Small intestine (tissue), 7 donors: Measurements from ENCODE around the gene ARHGAP9. TPM values are rescaled to one million over a fixed set of nuclear protein-coding genes. Genes with fewer than 3 reads are reported as not detected.
"Not testable (repeated sequence)": the region's sequence is repeated elsewhere in the genome, so short reads cannot be mapped to it uniquely, and the experiment has no call there.

Experiments used
- DNase-seq, 2 donors: peaks; one replicate each; pipeline versions ENCODE4 v3.0.0 to v3.0.0-alpha.2; 2013
- FAIRE-seq: peaks from 2 replicates; lab custom pipeline; 2012; peaks lifted over from hg19 to GRCh38; lab: Jason Lieb, UNC
- H3K27ac ChIP-seq, 3 donors: one replicate each; pipeline ENCODE4 v1.5.1; 2013; ENCODE audit warnings: low read length in 2 of 3, mild to moderate bottlenecking in 2 of 3, control low read depth in 1 of 3, inconsistent platforms in 1 of 3, low read depth in 1 of 3, moderate library complexity in 1 of 3
- H3K27me3 ChIP-seq, 3 donors: one replicate each; pipeline ENCODE4 v1.6.1; 2013; ENCODE audit warnings: low read length in 3 of 3, inconsistent platforms in 1 of 3; ENCODE audit not compliant: control insufficient read depth in 3 of 3, insufficient read depth in 3 of 3
- H3K36me3 ChIP-seq, 3 donors: one replicate each; pipeline ENCODE4 v1.6.1; 2013; ENCODE audit warnings: low read length in 3 of 3, inconsistent platforms in 1 of 3, low read depth in 1 of 3, mild to moderate bottlenecking in 1 of 3, moderate library complexity in 1 of 3; ENCODE audit not compliant: control insufficient read depth in 3 of 3, insufficient read depth in 2 of 3
- H3K4me1 ChIP-seq, 3 donors: one replicate each; pipeline ENCODE4 v1.6.1; 2013; ENCODE audit warnings: low read length in 2 of 3, inconsistent platforms in 1 of 3, low read depth in 1 of 3, mild to moderate bottlenecking in 1 of 3, moderate library complexity in 1 of 3; ENCODE audit not compliant: control insufficient read depth in 3 of 3, insufficient read depth in 2 of 3
- H3K4me3 ChIP-seq, 3 donors: one replicate each; pipeline ENCODE4 v1.5.1; 2013; ENCODE audit warnings: low read length in 3 of 3, control low read depth in 1 of 3, inconsistent platforms in 1 of 3, low read depth in 1 of 3, mild to moderate bottlenecking in 1 of 3, moderate library complexity in 1 of 3
- H3K9me3 ChIP-seq, 2 donors: one replicate each; pipeline ENCODE4 v1.6.1; 2013; ENCODE audit warnings: low read depth in 1 of 2, low read length in 1 of 2; ENCODE audit not compliant: control insufficient read depth in 2 of 2, insufficient read depth in 1 of 2
- WGBS, 3 donors: extraction: QIAGEN DNeasy Blood & Tissue Kit; methylation state at CpG; one replicate each; pipeline ENCODE4 v1.1.7; 2013; 5-methylcytosine and 5-hydroxymethylcytosine counted together
- polyA plus RNA-seq, 4 donors: library from polyadenylated mRNA; stranded (reverse) in 3 of 4; unstranded in 1 of 4; fragments of 200-250 nt in 3 of 4; fragments of 120-200 nt in 1 of 4; gene quantifications; one replicate each; pipeline versions ENCODE4 v1.2.1 to v1.2.3, GENCODE V29; 2013
- donor health status: healthy with polysubstance abuse.
- donor health status: control.
- donor health status: control.
- donor health status: Bipolar disorder and iron deficiency.
- donor health status: healthy.

The ARHGAP9 gene
- polyA plus RNA-seq, 4 donors = 4.2 to 39.2 (median 9.1) TPM

DNA sequence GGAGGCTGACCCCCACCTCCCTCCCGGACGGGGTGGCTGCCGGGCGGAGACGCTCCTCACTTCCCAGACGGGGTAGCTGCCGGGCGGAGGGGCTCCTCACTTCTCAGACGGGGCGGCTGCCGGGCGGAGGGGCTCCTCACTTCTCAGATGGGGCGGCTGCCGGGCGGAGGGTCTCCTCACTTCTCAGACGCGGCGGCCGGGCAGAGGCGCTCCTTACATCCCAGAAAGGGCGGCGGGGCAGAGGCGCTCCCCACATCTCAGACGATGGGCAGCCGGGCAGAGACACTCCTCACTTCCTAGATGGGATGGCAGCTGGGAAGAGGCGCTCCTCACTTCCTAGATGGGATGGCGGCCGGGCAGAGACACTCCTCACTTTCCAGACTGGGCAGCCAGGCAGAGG is 28.1 kb upstream of the ARHGAP9 start:
- DNase-seq, H3K27me3 ChIP-seq, H3K4me1 ChIP-seq, FAIRE-seq, H3K4me3 ChIP-seq, H3K27ac ChIP-seq, H3K9me3 ChIP-seq: not testable (repeated sequence)
- H3K36me3 ChIP-seq = peaks cover 11 to 63% (median 22%) of the 10 kb centered on the region in 3 donors
- WGBS, 3 donors = 94 to 100% (median 96%) methylated on average over 4 to 24 of the region's 28 CpGs

- H3K27ac ChIP-seq, FAIRE-seq, H3K27me3 ChIP-seq, H3K4me1 ChIP-seq, DNase-seq, H3K9me3 ChIP-seq, H3K4me3 ChIP-seq: not testable (repeated sequence)
- H3K36me3 ChIP-seq = peaks cover 10 to 64% (median 21%) of the 10 kb centered on the region in 3 donors
- WGBS, 3 donors = 92 to 94% (median 92%) methylated on average over 4 of the region's 4 CpGs
These were observed 26.9 kb upstream of the ARHGAP9 start for GRCh38 chr12:57506541-57506940.

GRCh38 chr12:57502311-57502969 is 22.8 kb upstream of the ARHGAP9 start:
- not testable (repeated sequence) for H3K27ac ChIP-seq, H3K4me1 ChIP-seq, H3K9me3 ChIP-seq, H3K27me3 ChIP-seq, H3K4me3 ChIP-seq, FAIRE-seq, DNase-seq
- 97 to 98% (median 97%) methylated on average over 16 to 22 of the region's 22 CpGs for WGBS, 3 donors
- H3K36me3 ChIP-seq = peaks cover 18 to 66% (median 38%) of the 10 kb centered on the region in 3 donors

GRCh38 chr12:57500213-57500612 is 20.5 kb upstream of the ARHGAP9 start:
- H3K36me3 ChIP-seq = peaks cover 20 to 63% (median 31%) of the 10 kb centered on the region in 3 donors
- no peaks in the 10 kb centered on the region for H3K9me3 ChIP-seq
- 95 to 97% (median 95%) methylated on average over 11 of the region's 11 CpGs for WGBS, 3 donors
- H3K4me1 ChIP-seq = no peaks in the 10 kb centered on the region
- FAIRE-seq (no peak), DNase-seq (no peak)
- H3K27me3 ChIP-seq = no peaks in the 10 kb centered on the region
- no peak overlapping the region for H3K4me3 ChIP-seq
- H3K27ac ChIP-seq = no peak overlapping the region

- no peaks in the 10 kb centered on the region for H3K9me3 ChIP-seq
- FAIRE-seq (no peak), DNase-seq (no peak)
- H3K4me1 ChIP-seq = no peaks in the 10 kb centered on the region
- WGBS, 3 donors = 93 to 100% (median 98%) methylated on average over 4 of the region's 4 CpGs
- H3K27me3 ChIP-seq = no peaks in the 10 kb centered on the region
- no peak overlapping the region for H3K27ac ChIP-seq
- H3K4me3 ChIP-seq = no peak overlapping the region
- H3K36me3 ChIP-seq = peaks cover 17 to 54% (median 19%) of the 10 kb centered on the region in 3 donors
These were observed 18.9 kb upstream of the ARHGAP9 start for GRCh38 chr12:57498571-57498970.

DNA sequence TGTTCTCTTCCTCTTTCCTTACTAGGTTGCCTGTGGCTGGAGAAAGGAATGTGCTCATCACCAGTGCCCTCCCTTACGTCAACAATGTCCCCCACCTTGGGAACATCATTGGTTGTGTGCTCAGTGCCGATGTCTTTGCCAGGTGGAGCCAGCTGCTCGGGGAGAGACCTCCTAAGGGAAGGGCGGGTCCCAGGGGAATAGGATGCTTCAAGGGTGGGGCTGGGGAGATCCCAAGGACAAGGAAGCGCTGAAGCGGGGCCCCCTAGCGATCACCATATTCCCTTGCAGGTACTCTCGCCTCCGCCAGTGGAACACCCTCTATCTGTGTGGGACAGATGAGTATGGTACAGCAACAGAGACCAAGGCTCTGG is 18.5 kb upstream of the ARHGAP9 start:
- DNase-seq = no peak
- Histone ChIP-seq H3K27ac (no peak overlapping the region), H3K4me3 (no peak overlapping the region), H3K36me3 (peaks cover 17 to 50% (median 19%) of the 10 kb centered on the region in 3 donors), H3K4me1 (no peaks in the 10 kb centered on the region), H3K9me3 (no peaks in the 10 kb centered on the region), H3K27me3 (no peaks in the 10 kb centered on the region)
- WGBS, 3 donors = 87 to 92% (median 92%) methylated on average over 9 of the region's 9 CpGs
- FAIRE-seq = no peak

DNA sequence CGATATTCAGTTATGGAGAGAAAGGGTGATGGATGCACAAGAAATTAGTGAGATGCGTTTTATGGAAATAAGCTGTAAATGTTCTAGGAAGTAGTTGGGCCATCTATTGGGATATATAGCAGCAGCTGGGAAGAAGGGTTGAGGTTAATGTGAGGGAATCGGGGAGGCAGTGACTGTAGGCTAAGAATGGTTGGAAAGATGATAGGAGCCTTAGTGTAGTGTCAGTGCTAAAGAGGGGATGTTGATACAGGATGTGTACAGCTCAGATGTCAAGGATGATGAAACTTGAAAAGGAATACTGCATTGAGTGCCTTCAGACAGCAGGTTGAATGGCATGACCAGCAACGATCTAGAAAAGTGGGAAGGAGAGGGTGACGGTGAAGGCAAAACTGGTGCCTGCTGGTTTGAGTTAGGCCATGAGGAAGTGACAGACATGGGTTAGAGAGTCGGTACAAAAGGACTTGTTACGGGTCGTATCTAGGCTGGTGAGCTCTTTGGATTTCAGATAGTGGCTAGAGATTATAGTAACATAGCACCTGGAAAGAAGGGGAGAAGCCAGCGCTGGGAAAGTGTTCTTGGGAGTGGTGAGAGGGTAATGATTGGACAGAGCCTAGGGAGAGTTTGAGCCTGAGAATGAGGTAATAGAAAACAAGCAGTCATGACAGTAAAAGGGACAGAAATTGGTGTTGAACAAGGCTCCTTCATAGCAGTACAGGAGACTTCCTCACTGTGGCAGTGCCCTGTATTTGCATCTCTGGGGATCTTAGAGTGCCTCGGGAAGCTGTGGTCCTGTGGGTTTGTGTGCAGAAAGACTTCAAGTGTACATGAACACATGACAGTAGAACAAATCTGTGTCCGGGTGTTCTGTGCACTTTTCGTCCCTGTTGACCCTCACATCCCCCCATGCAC is 17.8 kb upstream of the ARHGAP9 start:
- Histone ChIP-seq H3K4me3 (no peak overlapping the region), H3K9me3 (no peaks in the 10 kb centered on the region), H3K36me3 (peaks cover 17 to 48% (median 19%) of the 10 kb centered on the region in 3 donors), H3K27me3 (no peaks in the 10 kb centered on the region), H3K4me1 (no peaks in the 10 kb centered on the region), H3K27ac (no peak overlapping the region)
- 92 to 95% (median 92%) methylated on average over 12 of the region's 12 CpGs for WGBS, 3 donors
- no peak for FAIRE-seq
- no peak for DNase-seq

DNA sequence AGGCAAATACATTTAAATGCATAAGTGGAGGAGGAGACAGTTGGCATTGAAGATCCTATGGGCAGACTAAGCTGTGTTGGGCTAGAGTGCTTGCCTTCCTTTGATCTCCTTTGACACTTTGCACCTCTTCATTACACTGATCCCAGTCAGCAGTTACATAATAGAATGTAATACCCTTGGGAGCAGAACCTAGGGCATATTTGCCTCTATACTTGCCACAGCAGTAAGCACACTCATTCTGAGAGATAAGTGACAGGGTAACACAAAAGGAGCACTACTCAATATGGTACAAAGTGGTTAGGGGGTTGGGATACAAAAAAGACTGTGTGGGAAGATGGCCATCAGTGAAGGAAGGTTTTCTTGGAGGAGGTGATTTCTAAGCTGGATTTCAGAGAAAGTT is 17.2 kb upstream of the ARHGAP9 start:
- FAIRE-seq = no peak
- H3K27ac ChIP-seq = no peak overlapping the region
- H3K4me1 ChIP-seq = no peaks in the 10 kb centered on the region
- H3K36me3 ChIP-seq = peaks cover 16 to 47% (median 17%) of the 10 kb centered on the region in 3 donors
- no peaks in the 10 kb centered on the region for H3K9me3 ChIP-seq
- no peak for DNase-seq
- H3K4me3 ChIP-seq = no peak overlapping the region
- no peaks in the 10 kb centered on the region for H3K27me3 ChIP-seq
